RPMI8226 (cell line): ENCODE results near the gene SEZ6.
"Not testable (repeated sequence)": the region's sequence is repeated elsewhere in the genome, so short reads cannot be mapped to it uniquely, and the experiment has no call there.

Source experiments
- DNase-seq: peaks from one replicate; pipeline ENCODE4 v3.0.0-alpha.2; 2015

The SEZ6 gene

GRCh38 chr17:28951991-28952975 lies 53.5 kb downstream of the SEZ6 start:
- peak; percentile 98 for DNase-seq

GRCh38 chr17:28951428-28951990 lies 54.3 kb downstream of the SEZ6 start, which contains the start of gene PHF12:
TSS of gene PHF12 (minus strand) at chr17:28951518. CDS start at chr17:28950960, 558 bp downstream.
- DNase-seq, result peak; percentile 100

GRCh38 chr17:28950752-28951427 lies 54.9 kb downstream of the SEZ6 start:
- DNase-seq, result no peak

GRCh38 chr17:28950017-28950751 lies 55.6 kb downstream of the SEZ6 start:
- peak; percentile 46 for DNase-seq

- DNase-seq, result peak; percentile 52
Observed at GRCh38 chr17:28949185-28950016, 56.4 kb downstream of the SEZ6 start.

- no peak for DNase-seq
Observed at GRCh38 chr17:28948873-28949184, 57.0 kb downstream of the SEZ6 start.

GRCh38 chr17:28948342-28948741 lies 57.5 kb downstream of the SEZ6 start:
- no peak for DNase-seq

- DNase-seq, result no peak
Observed at GRCh38 chr17:28947639-28948038, 58.2 kb downstream of the SEZ6 start.

- no peak for DNase-seq
Observed at GRCh38 chr17:28946239-28946638, 59.6 kb downstream of the SEZ6 start.

- no peak for DNase-seq
Observed at GRCh38 chr17:28944862-28945741, 60.7 kb downstream of the SEZ6 start.

- no peak for DNase-seq
Observed at GRCh38 chr17:28944343-28944742, 61.5 kb downstream of the SEZ6 start.

- DNase-seq, result no peak
Observed at GRCh38 chr17:28942925-28943324, 62.9 kb downstream of the SEZ6 start.

- no peak for DNase-seq
Observed at GRCh38 chr17:28941251-28941650, 64.6 kb downstream of the SEZ6 start.

GRCh38 chr17:28940675-28941074 lies 65.2 kb downstream of the SEZ6 start:
- DNase-seq, result no peak

GRCh38 chr17:28940142-28940541 lies 65.7 kb downstream of the SEZ6 start:
- no peak for DNase-seq

GRCh38 chr17:28938552-28938951 lies 67.3 kb downstream of the SEZ6 start:
- no peak for DNase-seq

- no peak for DNase-seq
Observed at GRCh38 chr17:28937044-28937729, 68.6 kb downstream of the SEZ6 start.

- no peak for DNase-seq
Observed at GRCh38 chr17:28935744-28936460, 69.9 kb downstream of the SEZ6 start.

GRCh38 chr17:28934508-28934907 lies 71.3 kb downstream of the SEZ6 start:
- DNase-seq, result not testable (repeated sequence)

GRCh38 chr17:28929787-28930186 lies 76.0 kb downstream of the SEZ6 start:
- DNase-seq, result no peak
